Mesothelial cell of epicardium (in vitro differentiated cells): ENCODE data around the gene STK38. TPM values are rescaled to one million over a fixed set of nuclear protein-coding genes. Genes with fewer than 3 reads are reported as not detected.

Source experiments
- DNase-seq, 2 experiments: peaks; one replicate each; pipeline ENCODE4 v3.0.0; 2021; ENCODE audit warnings: low spot score in 2 of 2; ENCODE audit not compliant: unreplicated experiment in 2 of 2
- H3K27ac Mint-ChIP-seq: 2 replicates; pipeline ENCODE4 v1.8.0; 2021; ENCODE audit warnings: mixed read lengths
- H3K27me3 Mint-ChIP-seq: 2 replicates; pipeline ENCODE4 v1.8.0; 2021; ENCODE audit warnings: low read depth, mixed read lengths
- H3K36me3 Mint-ChIP-seq: 2 replicates; pipeline ENCODE4 v1.8.0; 2021; ENCODE audit warnings: mixed read lengths
- H3K4me1 Mint-ChIP-seq: 2 replicates; pipeline ENCODE4 v1.8.0; 2021; ENCODE audit warnings: mixed read lengths
- H3K4me3 Mint-ChIP-seq: 2 replicates; pipeline ENCODE4 v1.8.0; 2021; ENCODE audit warnings: mild to moderate bottlenecking, moderate library complexity, mixed read lengths
- H3K9me3 Mint-ChIP-seq: 2 replicates; pipeline ENCODE4 v1.8.0; 2021; ENCODE audit warnings: mixed read lengths
- CTCF ChIP-seq: fragments of 200-600 bp; sonication (generic); IDR thresholded peaks from one replicate; pipeline ENCODE4 v1.5.0; 2021; ENCODE audit warnings: antibody characterized with exemption; ENCODE audit not compliant: unreplicated experiment
- total RNA-seq: library from RNA; stranded (reverse); gene quantifications from 3 replicates; pipeline ENCODE4 v1.2.1, GENCODE V29; 2021

The STK38 gene
- total RNA-seq, 1 donor from 2014 or later: 47.8 TPM

- TF ChIP-seq CTCF: no peak
- no peak for DNase-seq
- Mint-ChIP-seq H3K27me3 (no peaks in the 10 kb centered on the region), H3K9me3 (no peaks in the 10 kb centered on the region), H3K27ac (no peak overlapping the region), H3K36me3 (peaks cover 53% of the 10 kb centered on the region), H3K4me3 (no peak overlapping the region), H3K4me1 (peaks cover 15% of the 10 kb centered on the region)
Measured at GRCh38 chr6:36508532-36508931, 38.7 kb downstream of the STK38 start.

GRCh38 chr6:36506611-36507010 lies 40.7 kb downstream of the STK38 start:
- H3K4me1 Mint-ChIP-seq: peaks cover 15% of the 10 kb centered on the region

GRCh38 chr6:36505744-36506534 lies 41.3 kb downstream of the STK38 start:
- Mint-ChIP-seq H3K9me3 (no peaks in the 10 kb centered on the region), H3K27me3 (no peaks in the 10 kb centered on the region), H3K4me1 (peaks cover 15% of the 10 kb centered on the region), H3K36me3 (peaks cover 47% of the 10 kb centered on the region), H3K4me3 (no peak overlapping the region), H3K27ac (peak overlapping the region; percentile 8)
- TF ChIP-seq CTCF: no peak
- DNase-seq: no peak

More at GRCh38 chr6:36506611-36507010, 40.7 kb downstream of the STK38 start:
- Mint-ChIP-seq H3K27me3 (no peaks in the 10 kb centered on the region), H3K9me3 (no peaks in the 10 kb centered on the region), H3K36me3 (peaks cover 49% of the 10 kb centered on the region), H3K4me3 (no peak overlapping the region), H3K27ac (peak overlapping the region; percentile 8)
- no peak for TF ChIP-seq CTCF
- no peak for DNase-seq

GRCh38 chr6:36504982-36505381 lies 42.3 kb downstream of the STK38 start:
- Mint-ChIP-seq H3K9me3 (no peaks in the 10 kb centered on the region), H3K27ac (no peak overlapping the region), H3K4me3 (no peak overlapping the region), H3K4me1 (peaks cover 15% of the 10 kb centered on the region), H3K36me3 (peaks cover 38% of the 10 kb centered on the region), H3K27me3 (no peaks in the 10 kb centered on the region)
- DNase-seq: no peak
- TF ChIP-seq CTCF: no peak

GRCh38 chr6:36504181-36504580 lies 43.1 kb downstream of the STK38 start:
- peaks cover 38% of the 10 kb centered on the region for H3K36me3 Mint-ChIP-seq
- H3K9me3 Mint-ChIP-seq: no peaks in the 10 kb centered on the region
- H3K4me1 Mint-ChIP-seq: peaks cover 15% of the 10 kb centered on the region
- H3K27me3 Mint-ChIP-seq: no peaks in the 10 kb centered on the region
- no peak overlapping the region for H3K4me3 Mint-ChIP-seq
- no peak for TF ChIP-seq CTCF
- no peak overlapping the region for H3K27ac Mint-ChIP-seq
- DNase-seq: no peak

- Mint-ChIP-seq H3K36me3 (peaks cover 36% of the 10 kb centered on the region), H3K27me3 (no peaks in the 10 kb centered on the region)
Measured at GRCh38 chr6:36501686-36502085, 45.6 kb downstream of the STK38 start.

More at GRCh38 chr6:36501686-36502085, 45.6 kb downstream of the STK38 start:
- Mint-ChIP-seq H3K4me1 (peaks cover 8% of the 10 kb centered on the region), H3K4me3 (no peak overlapping the region), H3K9me3 (no peaks in the 10 kb centered on the region), H3K27ac (no peak overlapping the region)
- no peak for DNase-seq
- TF ChIP-seq CTCF: no peak
